CD4-positive, alpha-beta T cell treated with Interleukin-4 for 4 hours (primary cell): ENCODE data around the gene BAX.
"Not testable (repeated sequence)": the region's sequence is repeated elsewhere in the genome, so short reads cannot be mapped to it uniquely, and the experiment has no call there.

Experiments
- DNase-seq: peaks from one replicate; pipeline ENCODE4 v3.0.0-alpha.2; 2020

Gene BAX

DNA sequence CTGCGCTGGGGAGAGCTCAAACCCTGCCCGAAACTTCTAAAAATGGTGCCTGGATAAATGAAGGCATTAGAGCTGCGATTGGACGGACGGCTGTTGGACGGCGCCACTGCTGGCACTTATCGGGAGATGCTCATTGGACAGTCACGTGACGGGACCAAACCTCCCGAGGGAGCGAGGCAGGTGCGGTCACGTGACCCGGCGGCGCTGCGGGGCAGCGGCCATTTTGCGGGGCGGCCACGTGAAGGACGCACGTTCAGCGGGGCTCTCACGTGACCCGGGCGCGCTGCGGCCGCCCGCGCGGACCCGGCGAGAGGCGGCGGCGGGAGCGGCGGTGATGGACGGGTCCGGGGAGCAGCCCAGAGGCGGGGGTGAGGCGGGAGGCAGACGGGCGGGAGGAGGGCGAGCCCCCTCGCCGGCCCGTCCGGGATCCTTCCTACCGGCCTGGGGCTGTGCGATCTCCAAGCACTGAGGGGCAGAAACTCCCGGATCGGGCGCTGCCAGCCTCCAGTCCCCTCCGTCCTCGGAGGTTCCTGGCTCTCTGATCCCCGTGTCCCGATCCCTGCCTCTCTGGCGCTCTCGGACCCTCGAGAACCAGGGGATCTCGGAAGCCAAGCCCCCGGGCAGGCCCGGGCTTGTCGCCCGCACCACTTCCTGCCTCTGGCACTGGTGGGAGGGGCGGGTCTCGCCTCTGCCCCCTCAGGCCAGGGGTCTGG lies at the start of gene BAX:
Gene BAX (plus strand): TSS at position 281 of the 713 bp plus-strand sequence. CDS start 54 bp downstream, at position 335.
- peak; percentile 86 for DNase-seq

DNA sequence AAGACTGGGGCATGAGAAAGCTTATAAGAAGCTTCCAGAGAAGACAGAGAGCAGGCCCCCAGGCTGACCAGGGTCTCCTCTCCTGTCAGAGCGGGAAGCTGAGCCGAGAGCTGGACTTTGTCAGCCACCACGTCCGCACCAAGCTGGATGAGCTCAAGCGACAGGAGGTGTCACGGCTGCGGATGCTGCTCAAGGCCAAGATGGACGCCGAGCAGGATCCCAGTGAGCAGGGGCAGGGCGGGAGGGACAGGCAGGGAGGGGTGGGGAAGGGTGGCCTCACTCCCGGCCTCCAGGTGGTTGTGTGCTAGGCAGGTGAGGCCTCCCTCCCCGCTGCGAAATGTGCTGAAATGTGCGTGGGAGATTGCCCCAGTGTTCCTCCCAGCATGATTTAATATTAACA lies 49.0 kb upstream of the BAX start:
- no peak for DNase-seq

GRCh38 chr19:48906324-48906723 lies 48.4 kb upstream of the BAX start:
- no peak for DNase-seq

GRCh38 chr19:48907671-48908070 lies 47.0 kb upstream of the BAX start:
- DNase-seq, result no peak

DNA sequence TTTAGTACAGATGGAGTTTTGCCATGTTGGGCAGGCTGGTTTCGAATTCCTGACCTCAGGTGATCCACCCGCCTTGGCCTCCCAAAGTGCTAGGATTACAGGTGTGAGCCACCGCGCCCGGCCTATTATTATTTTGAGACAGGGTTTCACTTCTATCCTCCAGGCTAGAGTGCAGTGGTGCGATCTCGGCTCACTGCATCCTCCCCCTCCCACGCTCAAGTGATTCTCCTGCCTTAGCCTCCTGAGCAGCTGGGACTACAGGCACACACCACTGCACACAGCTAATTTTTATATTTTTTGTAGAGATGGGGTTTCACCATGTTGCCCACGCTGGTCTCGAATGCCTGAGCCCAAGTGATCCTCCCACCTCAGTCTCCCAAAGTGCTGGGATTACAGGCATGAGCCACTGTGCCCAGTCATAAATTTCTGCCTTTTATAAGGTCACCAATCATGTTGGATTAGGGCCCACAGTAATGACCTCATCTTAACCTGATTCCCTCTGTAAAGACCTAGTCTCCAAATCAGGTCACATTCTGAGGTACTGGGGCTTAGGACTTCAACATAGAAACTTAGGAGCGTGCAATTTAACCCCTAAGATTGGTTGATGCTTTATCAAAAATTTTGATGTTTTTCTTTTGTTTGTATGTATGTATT lies 45.1 kb upstream of the BAX start:
- DNase-seq, result not testable (repeated sequence)

DNA sequence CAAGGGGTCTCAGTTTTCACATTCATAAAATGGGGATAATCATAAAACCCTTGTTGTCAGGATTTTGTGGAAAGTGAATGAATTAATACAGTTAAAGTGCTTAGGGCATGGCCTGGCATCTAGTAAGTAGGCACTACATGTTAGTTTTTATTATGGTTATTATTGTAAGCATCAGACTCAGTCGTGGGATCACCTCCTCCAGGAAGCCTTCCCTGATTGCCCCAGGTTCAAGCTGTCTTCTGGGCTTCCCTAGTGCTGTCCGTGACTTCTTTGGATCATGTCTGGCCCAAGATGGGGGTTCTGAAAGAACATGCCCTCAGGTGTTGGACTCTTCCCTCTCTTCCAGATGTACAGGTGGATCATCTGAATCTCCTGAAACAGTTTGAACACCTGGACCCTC lies 43.9 kb upstream of the BAX start:
- no peak for DNase-seq

GRCh38 chr19:48913114-48913889 lies 41.4 kb upstream of the BAX start:
- no peak for DNase-seq

GRCh38 chr19:48914181-48914580 lies 40.5 kb upstream of the BAX start:
- no peak for DNase-seq

DNA sequence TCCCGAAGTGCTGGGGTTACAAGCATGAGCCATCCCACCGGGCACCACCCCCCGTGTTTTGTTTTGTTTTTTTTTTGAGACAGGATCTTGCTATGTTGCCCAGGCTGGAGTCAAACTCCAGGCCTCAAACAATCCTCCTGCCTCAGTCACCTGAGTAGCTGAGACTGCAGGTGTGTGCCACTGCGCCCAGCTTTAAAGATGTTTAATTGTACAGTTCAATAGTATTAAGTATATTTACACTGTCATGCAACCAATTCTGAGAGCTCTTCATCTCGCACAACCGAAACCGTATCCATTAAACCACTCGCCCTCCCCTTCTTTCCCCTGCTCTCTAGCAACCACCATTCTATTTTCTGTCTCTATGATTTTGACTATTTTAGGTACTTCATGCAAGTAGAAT lies 38.9 kb upstream of the BAX start:
- no peak for DNase-seq

DNA sequence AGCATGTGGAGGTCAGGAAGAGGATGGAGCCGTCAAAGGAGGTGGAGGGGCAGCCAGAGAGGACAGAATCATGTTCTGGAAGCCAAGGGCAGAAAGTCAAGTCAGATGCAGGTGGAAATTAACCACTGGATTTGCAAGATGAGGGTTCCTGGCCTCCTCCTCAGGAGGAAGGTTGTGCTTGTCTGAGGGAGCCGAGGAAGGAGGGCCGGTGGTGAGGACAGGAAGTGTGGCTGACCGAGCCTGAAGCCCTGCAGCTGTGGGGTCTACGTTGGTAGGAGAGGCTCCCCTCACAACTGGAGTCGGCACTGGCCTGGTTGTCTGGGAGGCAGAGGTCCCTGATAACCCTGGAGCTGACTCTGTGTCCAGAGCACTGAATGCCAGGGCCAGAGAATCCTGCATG lies 36.6 kb upstream of the BAX start:
- DNase-seq, result no peak

DNA sequence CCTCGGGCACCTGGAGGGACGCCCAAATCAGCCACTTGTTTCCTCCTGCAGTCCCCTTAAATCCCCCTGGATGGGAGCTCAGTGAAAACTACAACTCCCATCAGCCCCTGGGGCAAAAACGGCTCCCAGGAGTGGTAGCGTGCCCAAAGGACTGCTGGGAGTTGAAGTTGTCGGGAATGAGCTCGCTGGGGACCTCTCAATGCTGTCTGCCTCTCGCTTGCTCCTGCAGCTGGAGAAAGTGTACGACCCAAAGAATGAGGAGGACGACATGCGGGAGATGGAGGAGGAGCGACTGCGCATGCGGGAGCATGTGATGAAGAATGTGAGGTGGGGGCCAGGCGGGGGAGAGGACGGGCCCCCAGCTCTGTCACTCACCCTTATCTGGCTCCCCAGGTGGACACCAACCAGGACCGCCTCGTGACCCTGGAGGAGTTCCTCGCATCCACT lies 35.9 kb upstream of the BAX start:
- peak; percentile 5 for DNase-seq

- not testable (repeated sequence) for DNase-seq
Measured at GRCh38 chr19:48919271-48919670, 35.4 kb upstream of the BAX start.

- no peak for DNase-seq
Measured at GRCh38 chr19:48920949-48921348, 33.7 kb upstream of the BAX start.

GRCh38 chr19:48921721-48922500 lies 32.8 kb upstream of the BAX start:
- no peak for DNase-seq

- DNase-seq, result no peak
Measured at GRCh38 chr19:48922548-48923490, 31.9 kb upstream of the BAX start.

DNA sequence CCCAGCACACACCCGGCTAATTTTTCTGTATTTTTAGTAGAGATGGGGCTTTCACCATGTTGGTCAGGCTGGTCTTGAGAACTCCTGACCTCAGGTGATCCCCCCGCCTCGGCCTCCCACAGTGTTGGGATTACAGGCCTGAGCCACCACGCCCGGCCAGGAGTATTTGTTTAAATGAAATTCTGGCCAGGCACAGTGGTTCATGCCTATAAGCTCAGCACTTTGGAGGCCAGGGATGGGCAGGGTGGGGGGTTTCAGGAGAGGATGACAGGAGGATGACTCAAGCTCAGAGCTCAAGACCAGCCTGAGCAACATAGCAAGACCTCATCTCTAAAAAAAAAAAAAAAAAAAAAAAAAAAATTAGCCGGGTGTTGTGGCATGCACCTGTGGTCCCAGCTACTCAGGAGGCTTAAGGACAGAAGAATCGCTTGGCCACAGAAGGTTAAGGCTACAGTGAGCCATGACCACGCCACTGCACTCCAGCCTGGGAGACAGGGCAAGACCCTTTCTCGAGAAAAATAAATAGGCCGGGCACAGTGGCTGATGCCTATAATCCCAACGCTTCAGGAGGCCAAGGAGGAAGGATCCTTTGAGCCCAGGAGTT lies 29.3 kb upstream of the BAX start:
- DNase-seq, result no peak

DNA sequence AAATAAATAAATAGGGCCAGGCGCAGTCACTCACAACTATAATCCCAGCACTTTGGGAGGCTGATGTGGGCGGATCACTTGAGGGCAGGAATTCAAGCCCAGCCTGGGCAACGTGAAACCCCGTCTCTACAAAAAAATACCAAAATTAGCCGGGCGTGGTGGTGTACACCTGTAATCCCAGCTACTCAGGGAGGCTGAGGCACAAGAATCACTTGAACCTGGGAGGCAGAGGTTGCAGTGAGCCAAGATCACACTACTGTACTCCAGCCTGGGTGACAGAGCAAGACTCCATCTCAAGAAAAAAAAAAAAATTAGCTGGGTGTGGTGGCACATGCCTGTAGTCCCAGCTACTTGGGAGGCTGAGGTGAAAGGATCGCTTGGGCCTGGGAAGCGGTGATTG lies 28.8 kb upstream of the BAX start:
- DNase-seq, result not testable (repeated sequence)

DNA sequence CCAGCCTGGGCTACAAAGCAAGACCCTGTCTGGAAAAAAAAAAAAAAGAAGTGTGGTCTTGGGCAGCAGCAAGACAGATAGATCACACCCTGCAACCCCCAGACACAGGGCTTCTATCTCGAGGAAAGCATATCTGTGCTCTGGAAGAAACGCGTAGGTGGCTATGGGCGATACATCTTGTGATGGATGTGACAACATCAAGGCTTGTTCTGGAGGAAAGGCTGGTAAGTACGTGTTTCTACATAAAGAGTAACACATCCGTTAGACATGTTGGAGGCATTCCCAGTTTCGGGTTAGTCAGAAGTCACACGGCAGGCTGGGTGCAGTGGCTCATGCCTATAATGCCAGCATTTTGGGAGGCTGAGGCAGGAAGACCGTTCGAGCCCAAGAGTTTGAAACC lies 27.8 kb upstream of the BAX start:
- no peak for DNase-seq

- not testable (repeated sequence) for DNase-seq
Measured at GRCh38 chr19:48927692-48928091, 27.0 kb upstream of the BAX start.

- no peak for DNase-seq
Measured at GRCh38 chr19:48928164-48929025, 26.3 kb upstream of the BAX start.
